ENCODE results near the gene PLEKHM3. TPM values are rescaled to one million over a fixed set of nuclear protein-coding genes. Genes with fewer than 3 reads are reported as not detected.

The PLEKHM3 gene
- total RNA-seq, 1 donor from 2014 or later, result 2.5 TPM

GRCh38 chr2:208036357-208036756 is 11.0 kb upstream of the PLEKHM3 start:
- TF ChIP-seq CTCF (conservative IDR thresholded peaks at IDR 0.05; ENCODE audit: low read depth, low read length), result no peak
- no peak overlapping the region for H3K4me3 ChIP-seq (ENCODE audit: low read depth, low read length)
- no peak for DNase-seq (ENCODE audit: low read depth)

GRCh38 chr2:208034503-208035140 is 9.3 kb upstream of the PLEKHM3 start:
- no peak for TF ChIP-seq CTCF (conservative IDR thresholded peaks at IDR 0.05; ENCODE audit: low read depth, low read length)
- DNase-seq (ENCODE audit: low read depth), result no peak
- H3K4me3 ChIP-seq (ENCODE audit: low read depth, low read length), result no peak overlapping the region

- TF ChIP-seq CTCF (conservative IDR thresholded peaks at IDR 0.05; ENCODE audit: low read depth, low read length), result peak; percentile 67
- no peak overlapping the region for H3K4me3 ChIP-seq (ENCODE audit: low read depth, low read length)
- peak; percentile 45 for DNase-seq (ENCODE audit: low read depth)
Measured at GRCh38 chr2:208033701-208034502, 8.6 kb upstream of the PLEKHM3 start.

- DNase-seq (ENCODE audit: low read depth), result no peak
- H3K4me3 ChIP-seq (ENCODE audit: low read depth, low read length), result no peak overlapping the region
- no peak for TF ChIP-seq CTCF (conservative IDR thresholded peaks at IDR 0.05; ENCODE audit: low read depth, low read length)
Measured at GRCh38 chr2:208031608-208032019, 6.3 kb upstream of the PLEKHM3 start.

- no peak for DNase-seq (ENCODE audit: low read depth)
- no peak for TF ChIP-seq CTCF (conservative IDR thresholded peaks at IDR 0.05; ENCODE audit: low read depth, low read length)
- peak overlapping the region; percentile 70 for H3K4me3 ChIP-seq (ENCODE audit: low read depth, low read length)
Measured at GRCh38 chr2:208025814-208026184, 472 bp upstream of the PLEKHM3 start.

GRCh38 chr2:208024091-208024490 is 1.2 kb downstream of the PLEKHM3 start:
- H3K4me3 ChIP-seq (ENCODE audit: low read depth, low read length), result peak overlapping the region; percentile 70
- DNase-seq (ENCODE audit: low read depth), result no peak
- no peak for TF ChIP-seq CTCF (conservative IDR thresholded peaks at IDR 0.05; ENCODE audit: low read depth, low read length)
